ENCODE results near the gene CNTN1.
A peak's percentile ranks its signal among the peaks of the same experiment; 100 is the strongest.

CNTN1 gene

GRCh38 chr12:40971911-40972310, 279.7 kb downstream of the CNTN1 start:
- in situ Hi-C loops (cut with HindIII; ENCODE audit: low sequenced_read_pairs) = loop anchor here (25.0 kb wide), 1 partner anchor 1365 kb away; the partner anchor contains the start of genes PPHLN1 and ZCRB1

GRCh38 chr12:40976546-40976945, 284.3 kb downstream of the CNTN1 start:
- TF ChIP-seq CTCF (IDR thresholded peaks at IDR 0.05; ENCODE audit: low read depth, low read length, missing control alignments) = no peak
- no peak for DNase-seq (ENCODE audit: low read depth)
- H3K4me3 ChIP-seq (ENCODE audit: low read depth, low read length) = no peak overlapping the region
- in situ Hi-C loops (cut with HindIII; ENCODE audit: low sequenced_read_pairs) = no loop called here

More at GRCh38 chr12:40971911-40972310, 279.7 kb downstream of the CNTN1 start:
- peak; percentile 72 for DNase-seq (ENCODE audit: low read depth)
- TF ChIP-seq CTCF (IDR thresholded peaks at IDR 0.05; ENCODE audit: low read depth, low read length, missing control alignments) = no peak
- H3K4me3 ChIP-seq (ENCODE audit: low read depth, low read length) = no peak overlapping the region

- no peak for DNase-seq (ENCODE audit: low read depth)
- no peak overlapping the region for H3K4me3 ChIP-seq (ENCODE audit: low read depth, low read length)
- TF ChIP-seq CTCF (IDR thresholded peaks at IDR 0.05; ENCODE audit: low read depth, low read length, missing control alignments) = no peak
- in situ Hi-C loops (cut with HindIII; ENCODE audit: low sequenced_read_pairs) = no loop called here
Observed at GRCh38 chr12:40980427-40980961, 288.3 kb downstream of the CNTN1 start.

- in situ Hi-C loops (cut with HindIII; ENCODE audit: low sequenced_read_pairs) = no loop called here
- no peak for TF ChIP-seq CTCF (IDR thresholded peaks at IDR 0.05; ENCODE audit: low read depth, low read length, missing control alignments)
- H3K4me3 ChIP-seq (ENCODE audit: low read depth, low read length) = no peak overlapping the region
- no peak for DNase-seq (ENCODE audit: low read depth)
Observed at GRCh38 chr12:40986001-40986400, 293.8 kb downstream of the CNTN1 start.

- in situ Hi-C loops (cut with HindIII; ENCODE audit: low sequenced_read_pairs) = no loop called here
- H3K4me3 ChIP-seq (ENCODE audit: low read depth, low read length) = no peak overlapping the region
- no peak for DNase-seq (ENCODE audit: low read depth)
- TF ChIP-seq CTCF (IDR thresholded peaks at IDR 0.05; ENCODE audit: low read depth, low read length, missing control alignments) = no peak
Observed at GRCh38 chr12:40988355-40988754, 296.1 kb downstream of the CNTN1 start.

GRCh38 chr12:40988824-40989223, 296.6 kb downstream of the CNTN1 start:
- no peak for TF ChIP-seq CTCF (IDR thresholded peaks at IDR 0.05; ENCODE audit: low read depth, low read length, missing control alignments)
- no peak overlapping the region for H3K4me3 ChIP-seq (ENCODE audit: low read depth, low read length)
- in situ Hi-C loops (cut with HindIII; ENCODE audit: low sequenced_read_pairs) = no loop called here
- no peak for DNase-seq (ENCODE audit: low read depth)

Measured in astrocyte of the cerebellum (primary cell).